PFSK-1 (cell line): Measurements from ENCODE around the gene HDAC4.

Source experiments
- POLR2AphosphoS5 ChIP-seq: IDR thresholded peaks from 2 replicates; pipeline ENCODE4 v1.6.1; 2012; ENCODE audit warnings: low read depth, mild to moderate bottlenecking, control low read depth, low read length, moderate library complexity
- SIN3A ChIP-seq: IDR thresholded peaks from 2 replicates; pipeline ENCODE4 v1.6.1; 2012; ENCODE audit warnings: mild to moderate bottlenecking, low read length, moderate library complexity, borderline replicate concordance; ENCODE audit not compliant: insufficient read depth

DNA sequence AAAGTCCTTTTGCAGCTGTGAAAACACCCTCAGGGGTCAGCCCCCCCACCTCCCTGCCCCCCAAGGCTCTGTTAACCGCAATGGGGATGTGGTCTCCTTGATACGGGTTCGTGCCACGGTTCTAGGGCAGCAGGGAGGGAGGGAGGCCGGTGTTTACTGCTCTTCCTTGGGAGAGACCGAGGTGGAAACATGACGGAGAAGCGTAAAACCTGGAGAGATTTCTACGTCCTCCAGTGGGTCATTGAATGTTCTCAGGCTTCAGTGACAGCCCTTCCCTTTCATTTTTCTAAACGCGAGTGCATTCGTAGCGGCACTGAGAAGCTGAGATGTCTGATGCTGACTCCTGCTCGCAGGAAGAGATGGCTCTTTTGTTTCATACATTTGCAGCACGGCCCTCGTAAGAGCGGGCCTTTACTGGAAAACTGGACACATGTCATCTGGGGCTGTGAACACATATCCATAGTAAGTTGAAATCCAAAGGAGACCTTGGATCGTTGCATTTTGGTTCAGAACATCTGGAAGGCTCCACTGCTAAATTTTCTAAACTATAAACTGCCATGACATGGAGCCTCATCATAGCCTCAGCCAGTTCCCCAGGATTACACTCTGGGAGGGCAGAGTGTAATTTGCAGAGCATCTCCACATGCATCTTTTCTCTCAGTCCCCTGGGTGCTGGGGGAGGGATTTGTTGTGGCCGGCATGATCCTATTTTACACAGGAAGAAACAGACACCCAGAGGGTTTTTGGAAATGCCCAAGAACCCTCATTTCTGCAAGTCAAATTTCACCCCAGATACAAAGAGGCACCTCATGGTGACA is 40.6 kb upstream of the HDAC4 start:
- TF ChIP-seq POLR2AphosphoS5 (no peak), SIN3A (no peak)
